ENCODE results near the gene KAZALD1.

The KAZALD1 gene

GRCh38 chr10:101047961-101048892 lies 13.6 kb upstream of the KAZALD1 start:
- no peak for TF ChIP-seq CTCF (IDR thresholded peaks at IDR 0.05; ENCODE audit: insufficient read depth, low read depth, low read length, missing control alignments)
- no peak for DNase-seq (ENCODE audit: low read depth)
- no peak overlapping the region for H3K4me3 ChIP-seq (ENCODE audit: low read depth, low read length)

GRCh38 chr10:101050208-101051069 lies 11.3 kb upstream of the KAZALD1 start:
- DNase-seq (ENCODE audit: low read depth): peak; percentile 66
- peak; percentile 88 for TF ChIP-seq CTCF (IDR thresholded peaks at IDR 0.05; ENCODE audit: insufficient read depth, low read depth, low read length, missing control alignments)
- H3K4me3 ChIP-seq (ENCODE audit: low read depth, low read length): no peak overlapping the region; the same call in 1 of the 2 replicates

- no peak for TF ChIP-seq CTCF (IDR thresholded peaks at IDR 0.05; ENCODE audit: insufficient read depth, low read depth, low read length, missing control alignments)
- DNase-seq (ENCODE audit: low read depth): no peak
- H3K4me3 ChIP-seq (ENCODE audit: low read depth, low read length): no peak overlapping the region
Observed at GRCh38 chr10:101052285-101052684, 9.5 kb upstream of the KAZALD1 start.

GRCh38 chr10:101053516-101053915 lies 8.3 kb upstream of the KAZALD1 start:
- TF ChIP-seq CTCF (IDR thresholded peaks at IDR 0.05; ENCODE audit: insufficient read depth, low read depth, low read length, missing control alignments): no peak
- DNase-seq (ENCODE audit: low read depth): no peak
- H3K4me3 ChIP-seq (ENCODE audit: low read depth, low read length): no peak overlapping the region

- TF ChIP-seq CTCF (IDR thresholded peaks at IDR 0.05; ENCODE audit: insufficient read depth, low read depth, low read length, missing control alignments): no peak
- H3K4me3 ChIP-seq (ENCODE audit: low read depth, low read length): no peak overlapping the region
- DNase-seq (ENCODE audit: low read depth): no peak
Observed at GRCh38 chr10:101054351-101054750, 7.4 kb upstream of the KAZALD1 start.

GRCh38 chr10:101054876-101055275 lies 6.9 kb upstream of the KAZALD1 start:
- DNase-seq (ENCODE audit: low read depth): no peak
- no peak for TF ChIP-seq CTCF (IDR thresholded peaks at IDR 0.05; ENCODE audit: insufficient read depth, low read depth, low read length, missing control alignments)
- H3K4me3 ChIP-seq (ENCODE audit: low read depth, low read length): no peak overlapping the region

Data from GM12865 (cell line).